Right lobe of liver (tissue), 6 donors: Measurements from ENCODE around the gene PP2D1. TPM values are rescaled to one million over a fixed set of nuclear protein-coding genes. Genes with fewer than 3 reads are reported as not detected.
"Not testable (repeated sequence)": the region's sequence is repeated elsewhere in the genome, so short reads cannot be mapped to it uniquely, and the experiment has no call there.

Source experiments
- ATAC-seq, 4 donors: fragments of 200-7000 bp; cut with Tn5 transposase; one replicate each; pipeline ENCODE4 v1.9.1; 2020; ENCODE audit warnings: mild to moderate bottlenecking in 4 of 4, moderate library complexity in 4 of 4
- DNase-seq, 3 donors: peaks; one replicate each; pipeline ENCODE4 v3.0.0-alpha.2; 2020
- H3K27ac ChIP-seq, 3 donors: fragments of 200-600 bp; one replicate each; pipeline ENCODE4 v1.8.0; 2022
- H3K27me3 ChIP-seq, 2 donors: fragments of 200-600 bp; one replicate each; pipeline ENCODE4 v1.8.0; 2022
- H3K36me3 ChIP-seq, 4 donors: fragments of 200-600 bp; sonication (generic) in 1 of 4; one replicate each; pipeline versions ENCODE4 v1.5.1 to v1.8.0; 2017 to 2022; ENCODE audit warnings: control low read depth in 1 of 4
- H3K4me1 ChIP-seq, 4 donors: fragments of 200-600 bp; sonication (generic) in 1 of 4; one replicate each; pipeline versions ENCODE4 v1.5.1 to v1.8.0; 2017 to 2022; ENCODE audit warnings: control low read depth in 1 of 4
- H3K4me3 ChIP-seq, 3 donors: fragments of 200-600 bp; one replicate each; pipeline ENCODE4 v1.8.0; 2022
- H3K9me3 ChIP-seq, 4 donors: fragments of 200-600 bp; sonication (generic) in 1 of 4; one replicate each; pipeline versions ENCODE4 v1.5.1 to v1.8.0; 2017 to 2022; ENCODE audit warnings: control low read depth in 1 of 4
- CTCF ChIP-seq, 4 donors: fragments of 200-600 bp in 3 of 4; fragments of 450-650 bp in 1 of 4; IDR thresholded peaks; one replicate each; pipeline versions ENCODE4 v1.5.1 to v1.8.0; 2016 to 2022; ENCODE audit warnings: antibody characterized with exemption in 4 of 4, mild to moderate bottlenecking in 2 of 4
- POLR2A ChIP-seq: fragments of 450-650 bp; IDR thresholded peaks from one replicate; pipeline ENCODE4 v1.6.1; 2017; ENCODE audit warnings: antibody characterized with exemption, mild to moderate bottlenecking
- WGBS: methylation state at CpG from one replicate; pipeline ENCODE4 v1.1.6; 2018; ENCODE audit warnings: low coverage, low lambda C conversion rate; ENCODE audit not compliant: insufficient coverage; ENCODE audit errors: missing lambda C conversion rate; 5-methylcytosine and 5-hydroxymethylcytosine counted together
- intact Hi-C, 2 donors: fragments of 100-400 bp; cut with DNase I; formaldehyde crosslinking; loops; one replicate each; pipeline versions ENCODE4 v1.11.2 to v1.14.1; 2022
- total RNA-seq, 6 experiments: library from RNA; depleted of rRNA in 2 of 6; stranded (reverse); fragments of >200 nt in 2 of 6; fragmentation: NEBNext Ultra II Directional in 3 of 6; extraction: Animal tissue kit (Norgen Biotek cat#: 25700) in 3 of 6; gene quantifications; one replicate each; pipeline versions ENCODE4 v1.1.0 to v1.2.4, GENCODE V29; 2016 to 2023
- donor health status: DM: no; HTN: yes; CAD: no.
- donor health status: DM: no; HTN: no; CAD: no.
- donor health status: DM: no; HTN: no; CAD: no.
- donor health status: DM: no; HTN: yes; CAD: no.
- donor health status: DM: no; HTN: yes; CAD: no.

The PP2D1 gene
- total RNA-seq, 6 experiments from 2014 or later, result not detected

- 7% methylated on average over 16 of the region's 16 CpGs for WGBS
- H3K36me3 ChIP-seq, result no peaks in the 10 kb centered on the region
- H3K4me3 ChIP-seq, result peak overlapping the region; percentile 73 to 80 (median 73)
- no peaks in the 10 kb centered on the region for H3K27me3 ChIP-seq
- ATAC-seq (no peak), DNase-seq (no peak)
- TF ChIP-seq POLR2A (no peak), CTCF (IDR thresholded peaks at IDR 0.05) (no peak)
- H3K27ac ChIP-seq, result peak overlapping the region; percentile 78 to 95 (median 92)
- peaks cover 0 to 34% (median 7%) of the 10 kb centered on the region in 4 donors for H3K4me1 ChIP-seq
- H3K9me3 ChIP-seq, result no peaks in the 10 kb centered on the region
- intact Hi-C loops, result no loop called here
These were observed 26.8 kb upstream of the PP2D1 start for GRCh38 chr3:20038699-20039465.

GRCh38 chr3:20037255-20037996, 25.4 kb upstream of the PP2D1 start:
- DNase-seq (no peak), ATAC-seq (no peak)
- H3K9me3 ChIP-seq, result no peaks in the 10 kb centered on the region
- TF ChIP-seq CTCF (IDR thresholded peaks at IDR 0.05) (peak in 3 of 4 donors; percentile 9 to 19 (median 17)), POLR2A (no peak)
- no peak overlapping the region for H3K27ac ChIP-seq
- 89% methylated on average over 1 of the region's 1 CpG for WGBS
- H3K4me3 ChIP-seq, result no peak overlapping the region
- H3K4me1 ChIP-seq, result peaks cover 0 to 23% (median 0%) of the 10 kb centered on the region in 4 donors
- intact Hi-C loops, result no loop called here
- H3K27me3 ChIP-seq, result no peaks in the 10 kb centered on the region
- no peaks in the 10 kb centered on the region for H3K36me3 ChIP-seq

- Histone ChIP-seq H3K4me3 (no peak overlapping the region), H3K27me3 (no peaks in the 10 kb centered on the region), H3K27ac (no peak overlapping the region), H3K4me1 (peaks cover 0 to 14% (median 0%) of the 10 kb centered on the region in 4 donors), H3K9me3 (no peaks in the 10 kb centered on the region), H3K36me3 (no peaks in the 10 kb centered on the region)
- TF ChIP-seq CTCF (IDR thresholded peaks at IDR 0.05), result no peak
- TF ChIP-seq POLR2A, result no peak
- intact Hi-C loops, result no loop called here
- peak; percentile 5 to 56 (median 12) for ATAC-seq
- no peak for DNase-seq
- 30% methylated on average over 4 of the region's 4 CpGs for WGBS
These were observed 23.0 kb upstream of the PP2D1 start for GRCh38 chr3:20035019-20035418.

- intact Hi-C loops, ATAC-seq, H3K27ac ChIP-seq, H3K9me3 ChIP-seq, H3K27me3 ChIP-seq, H3K4me3 ChIP-seq, DNase-seq, H3K36me3 ChIP-seq, H3K4me1 ChIP-seq: not testable (repeated sequence)
- 98% methylated on average over 7 of the region's 7 CpGs for WGBS
These were observed 19.9 kb upstream of the PP2D1 start for GRCh38 chr3:20031939-20032338.

GRCh38 chr3:20028905-20029331, 16.9 kb upstream of the PP2D1 start:
- H3K36me3 ChIP-seq, result no peaks in the 10 kb centered on the region
- no peak overlapping the region for H3K27ac ChIP-seq
- intact Hi-C loops, result no loop called here
- no peak overlapping the region for H3K4me3 ChIP-seq
- H3K27me3 ChIP-seq, result no peaks in the 10 kb centered on the region
- no peak for ATAC-seq
- H3K9me3 ChIP-seq, result no peaks in the 10 kb centered on the region
- TF ChIP-seq POLR2A (no peak), CTCF (IDR thresholded peaks at IDR 0.05) (no peak)
- no peak for DNase-seq
- WGBS, result 86% methylated on average over 7 of the region's 7 CpGs
- no peaks in the 10 kb centered on the region for H3K4me1 ChIP-seq
